ENCODE data around the gene MRPL24. TPM values are rescaled to one million over a fixed set of nuclear protein-coding genes. Genes with fewer than 3 reads are reported as not detected.

MRPL24 gene
- total and polyA plus RNA-seq, 2 of the 8 experiments (the other 6 are each of a cell fraction or from before 2014, with no cell fraction given) = 29.7 to 35.2 TPM

DNA sequence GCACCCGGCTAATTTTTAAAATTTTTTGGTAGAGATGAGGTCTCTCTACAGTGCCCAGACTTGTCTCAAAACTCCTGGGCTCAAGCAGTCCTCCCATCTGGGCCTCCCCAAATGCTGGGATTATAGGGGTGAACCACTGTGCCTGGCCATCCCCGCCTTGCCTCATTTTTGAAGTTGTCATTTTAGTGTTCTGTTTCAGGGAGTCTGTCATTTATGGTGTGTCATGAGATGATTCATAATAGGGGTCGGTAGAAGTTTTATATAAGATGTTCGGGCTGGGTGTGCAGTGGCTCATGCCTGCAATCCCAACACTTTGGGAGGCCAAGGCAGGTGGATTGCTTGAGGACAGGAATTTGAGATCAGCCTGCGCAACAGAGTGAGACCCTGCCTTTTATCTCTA lies 34.9 kb upstream of the MRPL24 start (continued):
- TF ChIP-seq, protein P1, sequence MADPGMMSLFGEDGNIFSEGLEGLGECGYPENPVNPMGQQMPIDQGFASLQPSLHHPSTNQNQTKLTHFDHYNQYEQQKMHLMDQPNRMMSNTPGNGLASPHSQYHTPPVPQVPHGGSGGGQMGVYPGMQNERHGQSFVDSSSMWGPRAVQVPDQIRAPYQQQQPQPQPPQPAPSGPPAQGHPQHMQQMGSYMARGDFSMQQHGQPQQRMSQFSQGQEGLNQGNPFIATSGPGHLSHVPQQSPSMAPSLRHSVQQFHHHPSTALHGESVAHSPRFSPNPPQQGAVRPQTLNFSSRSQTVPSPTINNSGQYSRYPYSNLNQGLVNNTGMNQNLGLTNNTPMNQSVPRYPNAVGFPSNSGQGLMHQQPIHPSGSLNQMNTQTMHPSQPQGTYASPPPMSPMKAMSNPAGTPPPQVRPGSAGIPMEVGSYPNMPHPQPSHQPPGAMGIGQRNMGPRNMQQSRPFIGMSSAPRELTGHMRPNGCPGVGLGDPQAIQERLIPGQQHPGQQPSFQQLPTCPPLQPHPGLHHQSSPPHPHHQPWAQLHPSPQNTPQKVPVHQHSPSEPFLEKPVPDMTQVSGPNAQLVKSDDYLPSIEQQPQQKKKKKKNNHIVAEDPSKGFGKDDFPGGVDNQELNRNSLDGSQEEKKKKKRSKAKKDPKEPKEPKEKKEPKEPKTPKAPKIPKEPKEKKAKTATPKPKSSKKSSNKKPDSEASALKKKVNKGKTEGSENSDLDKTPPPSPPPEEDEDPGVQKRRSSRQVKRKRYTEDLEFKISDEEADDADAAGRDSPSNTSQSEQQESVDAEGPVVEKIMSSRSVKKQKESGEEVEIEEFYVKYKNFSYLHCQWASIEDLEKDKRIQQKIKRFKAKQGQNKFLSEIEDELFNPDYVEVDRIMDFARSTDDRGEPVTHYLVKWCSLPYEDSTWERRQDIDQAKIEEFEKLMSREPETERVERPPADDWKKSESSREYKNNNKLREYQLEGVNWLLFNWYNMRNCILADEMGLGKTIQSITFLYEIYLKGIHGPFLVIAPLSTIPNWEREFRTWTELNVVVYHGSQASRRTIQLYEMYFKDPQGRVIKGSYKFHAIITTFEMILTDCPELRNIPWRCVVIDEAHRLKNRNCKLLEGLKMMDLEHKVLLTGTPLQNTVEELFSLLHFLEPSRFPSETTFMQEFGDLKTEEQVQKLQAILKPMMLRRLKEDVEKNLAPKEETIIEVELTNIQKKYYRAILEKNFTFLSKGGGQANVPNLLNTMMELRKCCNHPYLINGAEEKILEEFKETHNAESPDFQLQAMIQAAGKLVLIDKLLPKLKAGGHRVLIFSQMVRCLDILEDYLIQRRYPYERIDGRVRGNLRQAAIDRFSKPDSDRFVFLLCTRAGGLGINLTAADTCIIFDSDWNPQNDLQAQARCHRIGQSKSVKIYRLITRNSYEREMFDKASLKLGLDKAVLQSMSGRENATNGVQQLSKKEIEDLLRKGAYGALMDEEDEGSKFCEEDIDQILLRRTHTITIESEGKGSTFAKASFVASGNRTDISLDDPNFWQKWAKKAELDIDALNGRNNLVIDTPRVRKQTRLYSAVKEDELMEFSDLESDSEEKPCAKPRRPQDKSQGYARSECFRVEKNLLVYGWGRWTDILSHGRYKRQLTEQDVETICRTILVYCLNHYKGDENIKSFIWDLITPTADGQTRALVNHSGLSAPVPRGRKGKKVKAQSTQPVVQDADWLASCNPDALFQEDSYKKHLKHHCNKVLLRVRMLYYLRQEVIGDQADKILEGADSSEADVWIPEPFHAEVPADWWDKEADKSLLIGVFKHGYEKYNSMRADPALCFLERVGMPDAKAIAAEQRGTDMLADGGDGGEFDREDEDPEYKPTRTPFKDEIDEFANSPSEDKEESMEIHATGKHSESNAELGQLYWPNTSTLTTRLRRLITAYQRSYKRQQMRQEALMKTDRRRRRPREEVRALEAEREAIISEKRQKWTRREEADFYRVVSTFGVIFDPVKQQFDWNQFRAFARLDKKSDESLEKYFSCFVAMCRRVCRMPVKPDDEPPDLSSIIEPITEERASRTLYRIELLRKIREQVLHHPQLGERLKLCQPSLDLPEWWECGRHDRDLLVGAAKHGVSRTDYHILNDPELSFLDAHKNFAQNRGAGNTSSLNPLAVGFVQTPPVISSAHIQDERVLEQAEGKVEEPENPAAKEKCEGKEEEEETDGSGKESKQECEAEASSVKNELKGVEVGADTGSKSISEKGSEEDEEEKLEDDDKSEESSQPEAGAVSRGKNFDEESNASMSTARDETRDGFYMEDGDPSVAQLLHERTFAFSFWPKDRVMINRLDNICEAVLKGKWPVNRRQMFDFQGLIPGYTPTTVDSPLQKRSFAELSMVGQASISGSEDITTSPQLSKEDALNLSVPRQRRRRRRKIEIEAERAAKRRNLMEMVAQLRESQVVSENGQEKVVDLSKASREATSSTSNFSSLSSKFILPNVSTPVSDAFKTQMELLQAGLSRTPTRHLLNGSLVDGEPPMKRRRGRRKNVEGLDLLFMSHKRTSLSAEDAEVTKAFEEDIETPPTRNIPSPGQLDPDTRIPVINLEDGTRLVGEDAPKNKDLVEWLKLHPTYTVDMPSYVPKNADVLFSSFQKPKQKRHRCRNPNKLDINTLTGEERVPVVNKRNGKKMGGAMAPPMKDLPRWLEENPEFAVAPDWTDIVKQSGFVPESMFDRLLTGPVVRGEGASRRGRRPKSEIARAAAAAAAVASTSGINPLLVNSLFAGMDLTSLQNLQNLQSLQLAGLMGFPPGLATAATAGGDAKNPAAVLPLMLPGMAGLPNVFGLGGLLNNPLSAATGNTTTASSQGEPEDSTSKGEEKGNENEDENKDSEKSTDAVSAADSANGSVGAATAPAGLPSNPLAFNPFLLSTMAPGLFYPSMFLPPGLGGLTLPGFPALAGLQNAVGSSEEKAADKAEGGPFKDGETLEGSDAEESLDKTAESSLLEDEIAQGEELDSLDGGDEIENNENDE (IDR thresholded peaks at IDR 0.05; ENCODE audit: insufficient replicate concordance, low read length) = no peak
- TF ChIP-seq BCL11A (IDR thresholded peaks at IDR 0.05; ENCODE audit: low read depth in 2 of 2, low read length in 2 of 2) (no peak), POU5F1 (IDR thresholded peaks at IDR 0.05; ENCODE audit: low read depth, low read length) (no peak), HDAC2 (IDR thresholded peaks at IDR 0.05; ENCODE audit: borderline replicate concordance in 1 of 2, low read depth in 2 of 2, low read length in 2 of 2) (no peak), TEAD4 (IDR thresholded peaks at IDR 0.05; ENCODE audit: low read depth, low read length) (no peak), TAF1 (IDR thresholded peaks at IDR 0.05; ENCODE audit: low read depth, low read length) (no peak), EP300 (IDR thresholded peaks at IDR 0.05; ENCODE audit: borderline replicate concordance in 1 of 2, low read depth in 2 of 2, low read length in 2 of 2) (no peak), GABPA (IDR thresholded peaks at IDR 0.05; ENCODE audit: borderline replicate concordance, insufficient read depth, low read length) (no peak), KDM5A (IDR thresholded peaks at IDR 0.05; ENCODE audit: low read length) (no peak), CEBPB (IDR thresholded peaks at IDR 0.05; ENCODE audit: low read depth, low read length) (no peak)
- TF ChIP-seq, protein P2, sequence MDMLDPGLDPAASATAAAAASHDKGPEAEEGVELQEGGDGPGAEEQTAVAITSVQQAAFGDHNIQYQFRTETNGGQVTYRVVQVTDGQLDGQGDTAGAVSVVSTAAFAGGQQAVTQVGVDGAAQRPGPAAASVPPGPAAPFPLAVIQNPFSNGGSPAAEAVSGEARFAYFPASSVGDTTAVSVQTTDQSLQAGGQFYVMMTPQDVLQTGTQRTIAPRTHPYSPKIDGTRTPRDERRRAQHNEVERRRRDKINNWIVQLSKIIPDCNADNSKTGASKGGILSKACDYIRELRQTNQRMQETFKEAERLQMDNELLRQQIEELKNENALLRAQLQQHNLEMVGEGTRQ (IDR thresholded peaks at IDR 0.05; ENCODE audit: low read length) = no peak

Data from H1 (cell line).